NCI-H1436 treated with DMSO at 0.1 percent for 48 hours (cell line): ENCODE results near the gene RET.
"Not testable (repeated sequence)": the region's sequence is repeated elsewhere in the genome, so short reads cannot be mapped to it uniquely, and the experiment has no call there.

Source experiments
- DNase-seq: peaks from one replicate; lab custom pipeline; 2025; lab: John Stamatoyannopoulos, UW

RET gene

DNA sequence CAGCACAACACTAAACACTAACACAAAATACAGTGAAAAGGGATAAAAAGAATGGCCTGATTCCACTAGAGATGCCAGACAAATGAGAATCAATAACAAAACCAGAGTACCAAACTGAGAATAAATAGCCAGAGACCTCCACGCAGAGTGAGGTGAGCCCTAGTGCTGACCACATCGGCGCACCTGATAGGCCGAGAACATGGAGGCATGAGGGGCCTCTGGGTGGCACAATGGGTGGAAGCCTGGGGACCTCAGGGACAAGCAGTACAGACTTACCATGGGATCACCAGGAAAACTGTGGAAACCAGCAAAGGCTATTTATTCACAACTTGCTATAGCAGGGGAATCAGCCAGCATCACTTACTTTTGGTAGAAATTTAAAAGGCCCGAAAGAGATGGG lies 59.6 kb downstream of the RET start:
- DNase-seq, result no peak

DNA sequence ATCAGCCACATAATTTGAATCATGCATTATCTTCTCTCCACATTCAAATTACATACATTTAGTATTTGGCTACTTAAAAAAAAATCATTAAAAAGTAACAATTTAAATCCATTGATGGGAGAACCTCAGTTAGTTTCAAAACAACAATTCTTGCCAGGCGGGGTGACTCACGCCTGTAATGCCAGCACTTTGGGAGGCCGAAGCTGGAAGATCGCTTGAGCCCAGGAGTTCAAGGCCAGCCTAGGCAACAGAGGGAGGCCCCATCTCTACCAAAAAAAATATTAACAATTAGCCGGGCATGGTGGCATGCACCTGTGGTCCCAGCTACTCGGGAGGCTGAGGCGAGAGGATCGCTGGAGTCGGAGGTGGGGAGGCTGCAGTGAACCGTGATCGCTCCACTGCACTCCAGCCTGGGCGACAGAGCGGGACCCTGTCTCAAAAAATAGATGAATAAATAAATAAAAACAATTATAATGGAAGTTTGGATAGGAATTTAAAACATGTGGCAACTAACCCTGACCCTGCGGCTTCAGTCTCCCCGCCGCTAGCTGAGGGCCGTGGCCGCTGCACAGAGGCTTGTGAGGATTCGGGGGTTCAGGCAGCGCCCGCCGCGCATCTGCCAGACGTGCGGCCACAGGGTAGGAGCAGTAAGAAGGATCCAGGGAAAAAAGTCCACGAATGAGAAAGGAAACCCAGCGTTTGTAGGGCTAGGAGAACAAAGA lies 60.3 kb downstream of the RET start:
- DNase-seq, result no peak

DNA sequence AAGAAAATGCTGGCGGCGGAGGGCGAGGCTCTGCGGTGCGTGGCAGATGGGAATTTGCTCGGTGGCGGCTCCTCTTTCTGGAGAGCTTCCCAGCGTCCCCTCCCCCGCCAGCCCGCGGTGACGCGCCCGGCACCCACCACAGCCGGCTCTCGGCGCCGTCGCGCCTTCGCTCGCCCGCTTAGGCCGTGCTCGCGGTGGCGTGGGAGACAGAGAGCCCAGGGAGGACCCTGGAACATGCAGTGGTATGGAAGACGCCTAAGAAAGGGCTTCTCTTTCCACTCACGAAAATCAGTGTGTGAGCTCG lies 60.8 kb downstream of the RET start:
- DNase-seq, result no peak

DNA sequence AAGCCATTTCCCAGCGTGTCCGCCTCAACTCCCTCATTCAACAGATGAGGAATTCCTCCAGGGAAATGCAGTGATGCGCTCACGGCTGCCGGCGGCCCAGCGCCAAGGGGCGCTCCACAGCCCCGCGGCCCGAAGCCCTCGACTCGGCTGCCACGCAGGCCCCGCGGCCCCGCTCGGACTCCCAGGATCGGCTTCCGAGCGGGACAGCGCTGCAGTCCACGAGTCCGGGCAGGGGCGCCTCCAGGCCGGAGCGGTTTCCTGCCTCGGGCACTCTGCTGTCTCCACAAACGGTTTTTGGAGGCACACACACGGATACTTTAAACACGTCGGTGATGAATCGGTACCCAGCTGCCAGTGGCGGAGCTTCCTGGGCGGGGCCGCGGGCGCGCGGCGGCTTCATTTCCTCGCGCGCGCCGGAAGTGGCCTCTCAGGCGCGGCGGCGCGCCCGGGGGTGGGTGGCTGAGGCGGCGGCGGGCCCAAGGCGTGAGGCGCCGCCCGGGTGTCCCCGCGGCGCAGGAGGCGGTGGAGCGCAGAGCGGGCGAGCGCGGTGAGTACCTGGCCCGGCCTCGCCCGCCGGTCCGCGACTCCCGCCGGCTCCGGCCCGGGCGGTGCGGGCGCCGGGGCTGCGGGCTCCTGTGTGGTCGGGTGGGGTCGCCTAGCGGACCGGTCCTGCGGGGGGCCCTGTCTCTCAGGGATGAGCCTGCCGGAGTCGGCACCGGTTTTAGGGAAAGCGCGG lies 61.3 kb downstream of the RET start, which contains the start of gene CSGALNACT2:
CSGALNACT2 (plus strand) TSS at position 425 of the 736 bp plus-strand sequence. CDS start 16,705 bp downstream, outside the sequence.
- DNase-seq, result peak; percentile 31

DNA sequence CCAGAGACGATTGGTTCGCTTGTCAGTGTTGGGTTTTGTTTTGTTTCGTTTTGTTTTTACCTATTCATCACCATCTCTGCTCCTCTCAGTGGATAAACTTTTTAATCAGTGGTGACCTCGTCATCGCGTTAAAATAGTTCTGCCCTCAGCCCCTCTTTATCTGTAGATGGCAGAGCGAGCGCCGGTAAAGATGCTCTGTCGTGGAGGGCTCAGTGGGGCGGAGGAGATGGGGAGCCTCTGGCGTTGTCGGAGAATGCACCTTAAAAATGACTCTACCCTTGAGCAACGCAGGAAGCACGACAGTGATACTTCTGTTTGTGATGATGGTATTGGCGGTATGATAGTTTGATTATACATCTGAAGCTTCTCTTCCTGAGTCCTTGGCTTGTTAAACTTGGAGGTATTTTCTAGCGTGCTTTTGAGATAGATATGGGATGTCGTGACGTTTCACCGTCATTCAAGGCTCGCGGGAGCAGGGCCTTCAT lies 61.9 kb downstream of the RET start:
- no peak for DNase-seq

DNA sequence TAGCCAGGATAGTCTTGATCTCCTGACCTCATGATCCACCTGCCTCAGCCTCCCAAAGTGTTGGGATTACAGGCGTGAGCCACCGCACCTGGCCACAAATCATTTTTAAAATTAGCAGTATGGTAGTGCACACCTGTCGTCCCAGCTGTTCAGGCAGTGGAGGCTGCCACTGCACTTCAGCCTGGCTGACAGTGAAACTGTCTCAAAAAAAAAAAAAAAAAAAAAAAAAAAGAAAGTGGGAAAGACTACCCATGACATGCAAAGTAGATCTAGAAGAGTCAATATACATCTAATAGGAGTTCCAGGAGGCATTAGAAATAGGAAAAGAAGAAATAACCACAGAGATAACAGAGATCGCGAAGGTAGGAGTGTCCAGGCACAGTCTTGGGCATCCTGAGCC lies 64.6 kb downstream of the RET start:
- no peak for DNase-seq

DNA sequence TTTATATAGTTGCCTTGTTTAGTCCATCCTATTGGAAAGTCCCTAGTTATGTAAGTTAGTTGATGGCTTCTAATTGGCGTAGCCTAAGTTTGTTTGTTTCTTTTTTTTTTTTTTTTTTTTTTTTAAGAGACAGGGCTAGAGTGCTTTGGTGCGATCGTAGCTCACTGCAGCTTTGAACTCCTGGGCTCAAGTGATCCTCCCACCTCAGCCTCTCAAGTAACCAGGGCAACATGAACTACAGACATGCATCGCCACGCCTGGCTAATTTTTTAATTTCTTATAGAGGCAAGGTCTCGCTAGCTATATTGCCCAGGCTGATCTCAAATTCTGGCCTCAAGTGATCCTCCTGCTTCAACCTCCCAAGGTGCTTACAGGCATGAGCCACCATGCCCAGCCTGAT lies 68.4 kb downstream of the RET start:
- DNase-seq, result no peak

DNA sequence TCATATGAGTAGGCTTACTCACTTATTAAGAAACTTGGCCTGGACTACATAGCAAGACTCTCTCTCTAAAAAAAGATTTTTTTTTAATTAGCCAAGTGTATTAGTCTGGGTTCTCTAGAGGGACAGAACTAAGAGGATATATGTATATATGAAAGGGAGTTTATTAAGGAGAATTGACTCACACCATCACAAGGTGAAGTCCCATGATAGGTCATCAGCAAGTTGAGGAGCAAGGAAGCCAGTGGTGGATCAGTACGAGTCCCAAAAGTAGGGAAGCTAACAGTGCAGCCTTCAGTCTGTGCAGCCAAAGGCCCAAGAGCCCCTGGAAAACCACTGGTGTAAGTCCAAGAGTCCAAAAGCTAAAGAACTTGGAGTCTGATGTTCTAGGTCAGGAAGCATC lies 69.1 kb downstream of the RET start:
- DNase-seq, result not testable (repeated sequence)

DNA sequence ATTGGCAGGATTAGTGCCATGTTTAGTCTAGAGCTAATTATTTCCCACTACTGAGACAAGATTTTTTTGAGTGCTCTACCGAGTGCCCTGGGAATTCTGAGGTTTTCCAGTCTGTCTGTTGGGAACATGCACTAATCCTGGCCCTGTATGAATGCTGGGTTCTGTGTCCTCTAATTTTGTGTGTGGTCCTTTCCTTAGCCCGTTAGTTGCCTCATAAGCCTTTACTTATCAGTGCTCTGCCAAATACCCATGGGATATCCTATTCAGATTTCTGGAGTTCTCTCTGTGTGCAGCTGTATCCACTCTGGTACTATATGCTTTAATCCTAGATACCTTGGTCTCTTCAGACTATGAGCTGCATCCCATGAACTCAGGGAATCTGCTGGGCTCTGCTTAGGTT lies 74.5 kb downstream of the RET start:
- DNase-seq, result no peak

DNA sequence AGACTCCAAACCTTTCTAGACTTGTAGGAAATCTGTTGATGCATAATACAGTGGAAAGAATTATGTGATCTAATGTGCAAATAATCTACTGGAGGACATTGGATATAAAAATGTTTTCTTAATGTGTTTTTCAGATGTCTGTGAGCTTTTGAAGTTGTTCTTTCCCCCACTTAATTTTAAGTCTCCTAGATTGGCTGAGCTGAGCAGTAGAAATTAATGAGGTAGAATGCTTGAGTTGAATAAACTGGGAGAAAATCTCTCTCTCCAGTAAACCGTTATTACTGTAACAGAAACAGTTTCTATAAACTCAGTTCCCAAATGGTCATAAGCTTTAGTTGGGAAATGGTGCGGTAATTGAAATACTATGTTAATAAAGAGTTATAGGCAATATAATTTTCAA lies 77.0 kb downstream of the RET start:
- no peak for DNase-seq

DNA sequence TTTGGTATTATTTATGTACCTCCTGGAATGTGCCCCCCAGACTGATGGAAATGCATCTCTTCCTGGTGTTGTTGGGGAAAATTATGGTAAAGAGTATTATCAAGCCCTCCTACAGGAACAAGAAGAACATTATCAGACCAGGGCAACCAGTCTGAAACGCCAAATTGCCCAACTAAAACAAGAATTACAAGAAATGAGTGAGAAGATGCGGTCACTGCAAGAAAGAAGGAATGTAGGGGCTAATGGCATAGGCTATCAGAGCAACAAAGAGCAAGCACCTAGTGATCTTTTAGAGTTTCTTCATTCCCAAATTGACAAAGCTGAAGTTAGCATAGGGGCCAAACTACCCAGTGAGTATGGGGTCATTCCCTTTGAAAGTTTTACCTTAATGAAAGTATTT lies 78.4 kb downstream of the RET start:
- DNase-seq, result no peak

DNA sequence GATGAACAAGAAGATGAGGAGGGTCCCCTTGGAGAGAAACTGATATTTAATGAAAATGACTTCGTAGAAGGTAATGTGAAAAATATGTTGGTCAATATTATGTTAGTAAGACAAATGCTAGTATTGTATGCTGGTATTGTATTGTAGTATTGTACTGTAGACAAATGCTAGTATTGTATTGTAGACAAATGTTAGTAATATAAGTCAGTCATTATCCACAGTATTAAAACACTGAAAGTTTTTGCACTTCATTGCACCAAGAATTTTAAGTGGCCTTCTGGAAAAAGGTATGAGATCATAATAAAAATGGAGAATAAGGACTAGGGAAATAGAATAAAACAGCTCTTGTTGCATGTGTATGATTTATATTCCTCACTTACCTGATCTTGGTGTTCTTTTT lies 78.9 kb downstream of the RET start:
- no peak for DNase-seq

DNA sequence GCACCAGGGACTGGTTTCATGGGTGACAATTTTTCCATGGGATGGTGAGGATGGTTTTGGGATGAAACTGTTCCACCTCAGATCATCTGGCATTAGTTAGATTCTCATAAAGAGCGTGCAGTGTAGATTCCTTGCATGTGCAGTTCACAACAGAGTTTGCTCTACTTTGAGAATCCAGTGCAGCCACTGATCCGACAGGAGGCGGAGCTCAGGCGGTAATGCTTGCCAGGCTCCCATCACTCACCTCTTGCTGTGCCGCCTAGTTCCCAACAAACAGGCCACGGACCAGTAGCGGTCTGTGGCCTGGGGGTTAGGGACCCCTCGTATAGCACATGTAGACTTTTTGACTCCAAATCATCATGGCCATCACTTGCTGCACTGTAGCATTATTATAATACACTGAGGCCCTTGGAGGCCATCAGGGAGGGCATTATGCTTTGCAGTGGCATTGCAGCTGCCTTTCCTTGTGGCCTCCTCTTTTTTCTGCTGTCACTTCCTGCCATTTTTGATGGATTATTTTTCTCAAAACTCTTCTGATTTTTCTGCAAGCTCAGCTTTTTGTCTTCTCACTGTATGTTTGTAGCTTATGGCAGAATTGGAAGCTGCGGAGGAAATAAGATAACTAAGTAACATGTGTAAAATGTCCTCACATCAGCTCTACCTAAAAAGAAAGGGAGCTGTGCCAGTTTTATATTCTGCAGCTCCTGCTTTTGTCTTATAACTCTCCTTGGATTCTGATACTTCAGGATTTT lies 79.9 kb downstream of the RET start:
- DNase-seq, result no peak

DNA sequence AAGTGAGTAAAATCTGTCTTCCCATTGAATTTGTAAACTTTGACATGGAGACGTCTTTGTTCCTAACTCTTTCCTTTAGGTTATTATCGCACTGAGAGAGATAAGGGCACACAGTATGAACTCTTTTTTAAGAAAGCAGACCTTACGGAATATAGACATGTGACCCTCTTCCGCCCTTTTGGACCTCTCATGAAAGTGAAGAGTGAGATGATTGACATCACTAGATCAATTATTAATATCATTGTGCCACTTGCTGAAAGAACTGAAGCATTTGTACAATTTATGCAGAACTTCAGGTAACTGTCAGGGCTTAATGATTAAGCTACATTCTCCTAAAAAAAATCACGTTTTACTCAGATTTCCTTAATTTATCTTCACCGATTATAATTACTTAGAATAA lies 81.8 kb downstream of the RET start:
- no peak for DNase-seq

DNA sequence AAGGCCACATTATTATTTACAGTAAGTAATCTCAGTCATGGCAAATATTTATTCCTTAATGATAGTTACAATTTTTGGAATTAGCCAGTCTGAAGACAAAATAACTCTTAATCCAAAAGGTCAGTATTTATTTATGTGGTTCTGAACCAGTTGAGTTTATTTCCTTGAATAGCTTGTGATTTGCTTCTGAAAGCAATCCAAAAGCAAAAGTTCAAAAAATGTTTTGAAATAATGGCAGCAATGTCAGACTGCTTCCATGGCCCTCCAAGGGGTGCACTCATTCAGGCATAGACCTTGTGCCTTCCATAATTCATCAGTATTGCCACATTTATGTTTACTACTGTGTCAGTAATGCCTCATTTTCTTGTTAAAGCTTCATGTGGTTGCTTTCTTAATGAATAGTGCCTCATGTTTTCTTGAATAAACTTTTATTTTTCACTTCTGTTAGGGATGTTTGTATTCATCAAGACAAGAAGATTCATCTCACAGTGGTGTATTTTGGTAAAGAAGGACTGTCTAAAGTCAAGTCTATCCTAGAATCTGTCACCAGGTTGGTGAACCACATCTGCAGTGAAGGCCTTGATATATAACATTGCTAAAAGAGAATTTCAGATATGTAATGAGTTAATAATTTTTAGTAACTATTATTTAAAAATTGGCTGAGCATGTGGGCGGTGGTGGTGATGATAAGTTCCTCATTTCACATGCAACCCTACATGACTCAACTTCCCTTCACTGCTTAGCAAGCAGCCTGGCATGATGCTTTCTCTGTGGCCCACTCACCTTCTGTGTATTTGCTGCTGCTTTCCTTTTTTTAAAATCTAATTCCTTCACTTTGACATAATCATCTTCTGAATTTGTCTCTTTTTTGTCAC lies 83.4 kb downstream of the RET start:
- DNase-seq, result no peak

DNA sequence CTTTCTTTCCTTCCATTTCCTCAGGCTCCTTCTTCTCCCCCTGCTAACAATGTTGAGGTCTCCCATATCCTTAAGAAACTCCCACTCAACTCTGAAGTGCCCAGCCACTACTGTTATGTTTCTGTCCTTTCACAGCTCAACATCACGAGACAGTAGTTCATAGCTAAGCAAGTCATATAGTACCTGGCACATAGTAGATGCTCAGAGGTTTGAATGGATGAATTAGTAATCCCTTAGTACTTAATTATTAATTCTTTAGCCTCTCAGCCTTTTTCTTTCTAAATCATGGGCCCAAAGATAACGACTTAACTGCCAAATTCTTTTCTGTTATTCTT lies 84.0 kb downstream of the RET start:
- DNase-seq, result no peak

DNA sequence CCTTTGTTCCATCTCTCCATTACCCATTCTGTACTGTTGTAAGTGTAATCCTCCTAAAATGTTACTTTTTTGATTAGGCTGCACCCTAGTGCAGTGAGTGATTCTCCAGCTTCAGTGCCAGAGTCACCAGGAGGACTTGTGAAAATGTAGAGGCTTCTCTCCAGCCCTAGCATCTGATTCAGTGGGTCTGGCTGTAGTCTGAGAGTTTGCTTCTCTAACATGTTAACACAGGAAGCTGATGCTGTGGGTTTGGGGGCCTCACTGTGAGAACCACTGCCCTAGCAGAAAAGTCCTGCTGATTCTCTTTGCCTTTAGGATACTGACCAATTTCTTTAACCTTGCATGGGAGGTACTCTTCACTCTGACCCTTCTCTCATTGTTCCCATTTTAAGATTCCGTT lies 85.7 kb downstream of the RET start:
- DNase-seq, result no peak

DNA sequence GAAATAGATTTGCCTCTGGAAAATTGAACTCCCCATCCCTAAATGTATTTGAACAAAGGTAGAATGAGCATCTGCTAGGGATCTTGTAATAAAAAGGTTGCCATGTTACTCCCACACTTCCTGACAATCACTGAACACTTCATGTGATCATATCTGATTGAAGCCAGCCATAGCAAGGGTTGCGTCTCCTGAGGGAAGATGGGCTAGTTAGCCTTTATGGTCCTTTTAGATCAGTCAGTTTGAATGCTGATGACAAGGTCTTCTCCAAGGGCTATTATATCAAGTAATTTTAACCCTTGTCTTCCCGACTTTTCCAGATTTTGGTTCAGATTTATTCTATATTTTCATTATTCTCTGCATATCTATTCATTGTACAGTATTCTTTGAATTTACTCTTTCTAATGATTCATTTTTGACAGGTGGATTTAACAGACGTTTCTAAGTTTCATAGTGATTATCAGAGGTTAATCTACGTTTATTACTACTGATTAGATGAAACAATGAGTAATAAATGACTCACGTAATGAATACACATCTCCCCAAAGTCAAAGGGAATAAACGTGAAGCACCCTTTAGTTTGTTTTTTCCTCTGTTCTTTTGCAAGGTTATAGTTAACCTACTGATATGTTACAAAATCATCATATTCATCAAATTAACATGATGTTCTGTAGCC lies 89.5 kb downstream of the RET start:
- no peak for DNase-seq

DNA sequence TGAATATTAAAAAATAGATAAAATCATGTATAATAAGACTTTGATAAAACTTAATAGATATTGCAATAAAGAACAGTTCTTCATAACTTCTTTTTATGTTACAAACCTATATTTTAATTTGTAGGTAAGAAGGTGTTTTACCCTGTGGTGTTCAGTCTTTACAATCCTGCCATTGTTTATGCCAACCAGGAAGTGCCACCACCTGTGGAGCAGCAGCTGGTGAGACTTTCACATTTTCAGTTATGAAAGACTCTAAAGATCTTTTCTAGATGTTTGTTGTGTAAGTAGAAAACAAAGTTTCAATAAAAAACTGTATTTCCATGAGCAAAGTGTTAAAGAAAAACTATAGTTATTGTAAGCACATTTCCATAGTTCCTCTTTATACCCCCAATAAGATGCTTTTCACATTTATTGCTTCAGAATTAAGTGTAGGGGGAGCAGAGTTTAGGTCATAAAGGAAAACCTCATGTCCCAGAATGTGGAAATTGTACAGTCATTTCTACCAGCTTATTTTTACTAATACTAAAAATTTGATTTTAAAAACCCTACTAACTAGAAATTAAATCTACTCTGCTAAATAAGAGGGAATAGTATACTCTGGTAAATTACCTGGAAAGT lies 90.1 kb downstream of the RET start:
- DNase-seq, result no peak

DNA sequence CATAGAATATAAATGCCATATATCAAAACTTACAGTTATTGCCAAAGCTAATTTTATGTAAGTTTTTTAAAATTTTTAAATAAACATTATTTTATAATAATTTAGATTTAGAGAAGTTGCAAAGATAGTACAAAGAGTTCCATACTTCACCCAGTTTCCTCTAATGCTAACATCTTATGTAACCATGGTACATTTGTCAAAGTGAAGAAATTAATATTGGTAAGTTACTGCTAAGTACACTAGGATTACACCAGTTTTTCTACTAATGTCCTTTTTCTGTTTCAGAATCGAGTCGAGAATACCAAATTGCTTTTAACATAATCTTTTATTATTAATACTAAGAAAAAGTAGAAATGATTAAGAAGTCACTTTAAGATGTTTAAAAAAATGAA lies 90.6 kb downstream of the RET start:
- no peak for DNase-seq

DNA sequence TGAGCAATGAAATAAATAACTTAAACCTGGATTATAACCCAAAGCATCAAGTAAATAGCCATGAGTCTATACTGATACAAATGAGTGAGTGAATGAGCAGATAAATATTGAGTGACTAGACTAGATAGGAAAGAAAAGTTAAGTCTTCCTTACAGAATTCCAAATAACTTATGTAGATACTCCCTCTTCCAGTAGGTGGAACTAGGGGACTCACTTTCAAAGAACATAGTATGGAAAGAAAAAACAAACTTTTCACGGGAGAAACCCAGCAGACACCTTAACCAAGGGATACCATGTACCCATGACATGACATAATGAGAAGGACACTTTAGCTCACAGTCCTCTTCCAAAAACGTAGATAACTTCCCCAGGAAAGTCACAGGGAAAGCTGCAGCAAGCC lies 93.6 kb downstream of the RET start:
- DNase-seq, result no peak
